Measurements from ENCODE around the gene INPP5A.

The INPP5A gene

GRCh38 chr10:132645247-132645530 lies 107.6 kb downstream of the INPP5A start:
- TF ChIP-seq EZH2phosphoT487 (IDR thresholded peaks at IDR 0.05; ENCODE audit: borderline replicate concordance) (no peak), CTCF (conservative IDR thresholded peaks at IDR 0.05; ENCODE audit: low read length) (no peak)
- no peaks in the 10 kb centered on the region for H3K4me1 ChIP-seq (ENCODE audit: insufficient read depth, low read length, poor library complexity, severe bottlenecking)

GRCh38 chr10:132645630-132646442 lies 108.2 kb downstream of the INPP5A start:
- Histone ChIP-seq H3K4me2 (ENCODE audit: low read depth, low read length, poor library complexity, severe bottlenecking) (no peak overlapping the region), H3K4me1 (ENCODE audit: insufficient read depth, low read length, poor library complexity, severe bottlenecking) (no peaks in the 10 kb centered on the region), H3K27me3 (ENCODE audit: insufficient read depth, low read length, poor library complexity, severe bottlenecking) (no peaks in the 10 kb centered on the region), H3K36me3 (ENCODE audit: insufficient read depth, low read length) (peaks cover 6% of the 10 kb centered on the region; the same call in 1 of the 2 replicates), H3K4me3 (ENCODE audit: low read length, poor library complexity, severe bottlenecking) (no peak overlapping the region), H3K9me2 (replicated peaks; ENCODE audit: low read depth, low read length) (no peaks in the 10 kb centered on the region), H3F3A (ENCODE audit: low read depth) (no peaks in the 10 kb centered on the region), H3K9me3 (ENCODE audit: insufficient read depth, low read depth, low read length) (no peaks in the 10 kb centered on the region), H3K9ac (ENCODE audit: low read depth, low read length, poor library complexity, severe bottlenecking) (no peak overlapping the region), H2AFZ (ENCODE audit: low read length) (no peak overlapping the region), H3K79me2 (ENCODE audit: insufficient read depth, low read length) (peaks cover 39% of the 10 kb centered on the region), H4K20me1 (ENCODE audit: insufficient read depth, low read length, poor library complexity, severe bottlenecking) (peaks cover 4% of the 10 kb centered on the region)
- no peak for TF ChIP-seq CTCF (conservative IDR thresholded peaks at IDR 0.05; ENCODE audit: low read length)
- no peak for TF ChIP-seq EZH2phosphoT487 (IDR thresholded peaks at IDR 0.05; ENCODE audit: borderline replicate concordance)

More at GRCh38 chr10:132645247-132645530, 107.6 kb downstream of the INPP5A start:
- Histone ChIP-seq H3K79me2 (ENCODE audit: insufficient read depth, low read length) (peaks cover 46% of the 10 kb centered on the region), H3K36me3 (ENCODE audit: insufficient read depth, low read length) (peaks cover 2% of the 10 kb centered on the region; the same call in 1 of the 2 replicates), H3K9me3 (ENCODE audit: insufficient read depth, low read depth, low read length) (no peaks in the 10 kb centered on the region), H3K9me2 (replicated peaks; ENCODE audit: low read depth, low read length) (no peaks in the 10 kb centered on the region), H4K20me1 (ENCODE audit: insufficient read depth, low read length, poor library complexity, severe bottlenecking) (peaks cover 4% of the 10 kb centered on the region), H3K9ac (ENCODE audit: low read depth, low read length, poor library complexity, severe bottlenecking) (no peak overlapping the region), H3K4me2 (ENCODE audit: low read depth, low read length, poor library complexity, severe bottlenecking) (no peak overlapping the region), H3K27me3 (ENCODE audit: insufficient read depth, low read length, poor library complexity, severe bottlenecking) (no peaks in the 10 kb centered on the region), H2AFZ (ENCODE audit: low read length) (no peak overlapping the region), H3K4me3 (ENCODE audit: low read length, poor library complexity, severe bottlenecking) (no peak overlapping the region), H3F3A (ENCODE audit: low read depth) (no peaks in the 10 kb centered on the region)

- Histone ChIP-seq H3K79me2 (ENCODE audit: insufficient read depth, low read length) (peaks cover 32% of the 10 kb centered on the region; the same call in 1 of the 2 replicates), H3K4me3 (ENCODE audit: low read length, poor library complexity, severe bottlenecking) (no peak overlapping the region), H3K9me3 (ENCODE audit: insufficient read depth, low read depth, low read length) (no peaks in the 10 kb centered on the region), H2AFZ (ENCODE audit: low read length) (no peak overlapping the region), H4K20me1 (ENCODE audit: insufficient read depth, low read length, poor library complexity, severe bottlenecking) (peaks cover 4% of the 10 kb centered on the region), H3F3A (ENCODE audit: low read depth) (no peaks in the 10 kb centered on the region), H3K4me2 (ENCODE audit: low read depth, low read length, poor library complexity, severe bottlenecking) (no peak overlapping the region), H3K27me3 (ENCODE audit: insufficient read depth, low read length, poor library complexity, severe bottlenecking) (no peaks in the 10 kb centered on the region), H3K36me3 (ENCODE audit: insufficient read depth, low read length) (peaks cover 6% of the 10 kb centered on the region; the same call in 1 of the 2 replicates), H3K4me1 (ENCODE audit: insufficient read depth, low read length, poor library complexity, severe bottlenecking) (no peaks in the 10 kb centered on the region), H3K9ac (ENCODE audit: low read depth, low read length, poor library complexity, severe bottlenecking) (no peak overlapping the region), H3K9me2 (replicated peaks; ENCODE audit: low read depth, low read length) (no peaks in the 10 kb centered on the region)
- TF ChIP-seq EZH2phosphoT487 (IDR thresholded peaks at IDR 0.05; ENCODE audit: borderline replicate concordance), result no peak
- TF ChIP-seq CTCF (conservative IDR thresholded peaks at IDR 0.05; ENCODE audit: low read length), result no peak
Observed at GRCh38 chr10:132646443-132647097, 109.0 kb downstream of the INPP5A start.

All from Loucy (cell line).